ENCODE data around the gene LAMB4.

LAMB4 gene

DNA sequence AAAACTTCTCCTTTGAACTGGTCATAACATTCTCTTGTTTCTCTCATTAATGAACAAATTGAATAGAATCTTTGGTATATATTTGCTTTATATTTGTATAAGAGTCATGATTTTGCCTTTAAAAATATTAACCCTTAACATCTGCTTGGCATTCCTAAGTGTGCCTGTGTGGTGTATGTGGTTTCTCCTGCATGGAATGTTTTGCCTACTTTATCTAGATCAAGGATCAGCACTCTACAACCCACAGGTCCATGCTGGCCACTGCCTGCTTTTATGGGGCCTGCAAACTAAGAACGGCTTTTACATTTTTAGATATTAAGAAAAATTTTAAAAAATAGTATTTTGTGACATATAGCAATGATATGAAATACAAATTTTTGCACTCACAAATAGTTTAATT is 4.3 kb upstream of the LAMB4 start:
- TF ChIP-seq, protein P1, sequence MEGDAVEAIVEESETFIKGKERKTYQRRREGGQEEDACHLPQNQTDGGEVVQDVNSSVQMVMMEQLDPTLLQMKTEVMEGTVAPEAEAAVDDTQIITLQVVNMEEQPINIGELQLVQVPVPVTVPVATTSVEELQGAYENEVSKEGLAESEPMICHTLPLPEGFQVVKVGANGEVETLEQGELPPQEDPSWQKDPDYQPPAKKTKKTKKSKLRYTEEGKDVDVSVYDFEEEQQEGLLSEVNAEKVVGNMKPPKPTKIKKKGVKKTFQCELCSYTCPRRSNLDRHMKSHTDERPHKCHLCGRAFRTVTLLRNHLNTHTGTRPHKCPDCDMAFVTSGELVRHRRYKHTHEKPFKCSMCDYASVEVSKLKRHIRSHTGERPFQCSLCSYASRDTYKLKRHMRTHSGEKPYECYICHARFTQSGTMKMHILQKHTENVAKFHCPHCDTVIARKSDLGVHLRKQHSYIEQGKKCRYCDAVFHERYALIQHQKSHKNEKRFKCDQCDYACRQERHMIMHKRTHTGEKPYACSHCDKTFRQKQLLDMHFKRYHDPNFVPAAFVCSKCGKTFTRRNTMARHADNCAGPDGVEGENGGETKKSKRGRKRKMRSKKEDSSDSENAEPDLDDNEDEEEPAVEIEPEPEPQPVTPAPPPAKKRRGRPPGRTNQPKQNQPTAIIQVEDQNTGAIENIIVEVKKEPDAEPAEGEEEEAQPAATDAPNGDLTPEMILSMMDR (IDR thresholded peaks at IDR 0.05): no peak

DNA sequence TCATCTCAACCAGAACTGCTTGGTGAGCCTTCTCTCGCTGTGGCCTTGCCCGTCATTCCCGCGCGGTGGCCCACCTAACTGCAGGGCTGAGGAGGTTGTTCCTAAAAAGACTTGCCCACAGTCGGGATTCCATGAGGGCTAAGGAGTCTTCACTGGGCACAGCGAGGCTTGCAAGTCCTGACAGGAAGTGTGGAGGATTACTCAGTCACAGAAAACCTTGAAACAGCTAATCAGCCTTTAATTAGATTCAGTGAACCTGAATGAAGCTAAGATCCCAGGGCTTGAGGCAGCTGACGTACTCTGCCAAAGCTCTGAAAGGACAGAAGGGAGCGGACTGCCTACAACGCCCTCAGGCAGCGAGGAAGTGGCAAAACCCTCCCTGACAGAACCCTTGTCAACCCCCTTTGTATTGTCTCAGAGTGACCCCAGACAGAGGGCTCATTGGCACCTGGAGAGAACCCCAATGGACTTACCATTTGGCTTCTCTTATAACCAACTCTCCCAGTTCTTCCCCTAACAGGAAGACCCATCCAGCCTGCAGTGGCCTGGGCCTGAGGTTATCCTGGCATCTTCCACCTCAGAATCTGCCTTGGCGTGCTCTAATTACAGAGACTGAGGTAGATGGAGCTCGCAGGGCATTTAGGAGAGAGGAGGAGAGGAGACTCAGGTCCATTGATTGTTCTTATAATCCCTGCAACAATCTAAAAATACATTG is 2.5 kb upstream of the LAMB4 start:
- TF ChIP-seq, protein P1 (IDR thresholded peaks at IDR 0.05): no peak

DNA sequence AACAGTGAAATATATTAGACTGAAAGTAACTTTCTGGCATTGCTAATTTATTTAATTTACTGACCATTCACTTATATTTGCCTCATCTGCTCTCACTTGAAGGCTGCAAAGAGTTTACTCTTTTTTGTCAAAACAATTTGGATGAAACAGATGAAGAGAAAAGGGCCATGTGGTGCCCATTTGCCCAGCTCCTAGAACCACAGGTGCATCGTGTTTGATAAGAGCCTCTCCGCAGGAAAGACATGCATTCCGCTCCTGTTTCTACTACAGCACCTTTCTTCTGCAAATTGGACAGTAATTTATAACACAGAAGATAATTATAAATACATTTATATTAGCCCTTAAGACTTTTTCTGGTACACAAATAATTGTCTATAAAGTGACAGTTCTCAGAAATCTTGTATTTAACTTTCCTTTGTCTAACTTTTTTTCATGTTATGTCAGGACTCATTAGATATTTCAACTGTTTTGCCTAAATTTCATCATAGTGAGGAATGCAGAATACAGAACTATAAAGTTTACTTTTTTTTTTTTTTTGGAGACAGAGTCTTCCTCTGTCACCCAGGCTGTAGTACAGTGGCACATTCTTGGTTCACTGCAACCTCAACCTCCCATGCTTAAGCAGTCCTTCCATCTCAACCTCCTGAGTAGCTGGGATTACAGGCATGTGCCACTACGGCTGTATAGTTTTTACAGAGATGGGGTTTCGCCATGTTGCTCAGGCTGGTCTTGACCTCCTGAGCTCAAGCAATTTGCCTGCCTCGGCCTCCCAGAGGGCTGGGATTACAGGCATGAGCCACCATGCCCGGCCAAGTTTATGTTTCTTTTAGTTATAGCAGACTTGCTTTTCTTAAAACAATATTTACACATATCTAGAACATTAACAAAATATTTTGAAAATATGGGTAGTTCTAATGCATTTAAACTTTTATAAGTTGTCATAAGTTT is 869 bp downstream of the LAMB4 start:
- TF ChIP-seq, protein P1 (IDR thresholded peaks at IDR 0.05): no peak

DNA sequence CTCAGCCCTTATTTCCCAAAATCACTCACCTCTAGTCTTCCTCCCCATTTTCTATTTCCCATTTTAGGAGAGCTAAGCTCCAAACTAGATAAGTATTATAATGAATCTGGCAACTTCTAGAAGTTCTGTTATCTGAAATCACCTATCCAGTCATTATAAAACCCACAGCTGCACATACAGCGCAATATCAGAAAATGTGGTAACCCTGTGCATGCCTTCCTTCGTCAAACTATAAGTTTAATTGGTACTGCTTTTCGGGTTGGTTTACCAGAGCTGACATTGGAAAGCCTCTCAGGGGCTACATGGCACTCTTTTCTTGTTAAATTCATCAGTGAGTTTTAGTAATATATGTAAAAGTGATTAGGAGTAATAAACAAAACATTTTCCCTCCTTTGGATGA is 1.6 kb downstream of the LAMB4 start:
- TF ChIP-seq, protein P1 (IDR thresholded peaks at IDR 0.05): no peak

DNA sequence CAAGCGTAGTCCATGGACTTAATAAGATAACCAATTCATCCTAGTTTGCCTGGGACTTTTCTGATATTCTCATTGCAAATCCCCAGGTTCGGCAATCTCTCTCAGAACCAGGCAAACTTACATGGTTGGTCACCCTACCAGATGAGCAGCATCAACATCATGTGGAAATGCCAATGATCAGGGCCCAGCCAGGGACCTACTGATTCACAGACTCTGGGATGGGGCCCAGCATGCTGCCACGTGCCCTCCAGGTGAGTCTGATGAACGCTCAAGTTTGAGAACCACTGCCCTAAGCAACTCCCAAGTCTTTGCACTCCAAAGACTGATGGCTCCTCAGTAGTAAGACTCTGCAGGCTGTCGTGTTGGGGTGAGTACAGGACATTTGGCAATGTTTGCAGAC is 2.7 kb downstream of the LAMB4 start:
- TF ChIP-seq, protein P1 (IDR thresholded peaks at IDR 0.05): no peak

DNA sequence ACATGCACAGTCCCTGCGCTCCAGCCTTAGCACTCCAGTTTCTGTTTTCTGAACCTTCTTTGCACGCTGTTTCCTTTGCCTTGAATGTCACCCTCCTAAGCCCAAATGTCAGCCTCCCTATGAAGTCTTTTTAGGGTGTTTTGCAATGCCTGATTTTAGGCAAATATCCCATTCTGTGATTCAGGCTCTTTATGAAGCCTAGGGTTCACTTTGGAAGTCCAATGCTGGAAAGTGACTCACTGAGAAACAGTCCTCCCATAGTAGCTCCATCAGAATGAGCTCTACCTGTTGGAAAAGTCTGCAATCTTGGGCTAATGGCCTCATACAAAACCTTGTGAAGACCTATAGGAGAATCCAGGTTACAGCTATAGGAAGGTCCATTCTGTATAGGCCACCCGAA is 5.3 kb downstream of the LAMB4 start:
- TF ChIP-seq, protein P1 (IDR thresholded peaks at IDR 0.05): no peak

DNA sequence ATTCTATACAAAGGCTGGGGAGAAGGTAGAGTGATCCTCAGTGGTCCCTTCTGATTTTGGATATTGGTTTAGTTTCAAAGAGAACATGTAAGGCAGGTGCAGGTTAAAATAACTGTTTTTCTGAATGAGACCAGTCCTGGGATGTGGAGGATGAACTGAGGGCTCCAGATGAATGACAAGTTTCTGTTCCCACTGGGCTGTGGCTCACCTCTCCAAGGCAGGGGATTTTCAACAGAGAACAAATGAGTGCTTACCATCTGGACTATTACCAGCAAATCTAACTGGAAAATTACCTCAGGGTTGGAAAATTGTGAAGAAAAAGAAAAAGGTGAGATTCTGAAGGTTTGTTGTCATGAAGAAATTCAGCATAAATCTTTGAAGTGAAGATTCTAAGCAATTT is 8.0 kb downstream of the LAMB4 start:
- TF ChIP-seq, protein P1 (IDR thresholded peaks at IDR 0.05): no peak
